ENCODE results near the gene CCDC60. TPM values are rescaled to one million over a fixed set of nuclear protein-coding genes. Genes with fewer than 3 reads are reported as not detected.
A peak's percentile ranks its signal among the peaks of the same experiment; 100 is the strongest.

CCDC60 gene
- total RNA-seq, 1 donor from 2014 or later = not detected

- no peak for DNase-seq (ENCODE audit: low read depth in 2 of 2)
Measured at GRCh38 chr12:119384340-119384739, 49.8 kb downstream of the CCDC60 start.

DNA sequence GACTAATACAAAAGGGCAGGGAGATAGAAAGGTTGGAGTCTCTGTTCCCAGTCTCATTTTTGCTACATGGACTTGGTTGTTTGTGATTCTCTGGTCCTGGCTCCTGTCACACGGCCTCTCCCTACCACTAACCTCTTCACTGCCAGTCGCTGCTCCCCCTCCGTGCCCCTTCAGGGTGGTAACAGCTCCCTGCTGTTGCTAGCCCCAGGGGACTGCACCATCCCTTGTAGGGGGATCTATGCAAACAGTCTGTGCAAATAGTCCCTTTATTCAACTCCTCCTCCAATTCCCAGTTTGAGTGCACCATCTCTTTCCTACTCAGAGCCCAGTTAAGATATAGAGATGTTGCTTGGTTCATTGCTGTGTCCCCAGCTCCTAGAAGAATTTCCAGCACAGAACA is 51.1 kb downstream of the CCDC60 start:
- DNase-seq (ENCODE audit: low read depth in 2 of 2) = no peak

- DNase-seq (ENCODE audit: low read depth in 2 of 2) = no peak
Measured at GRCh38 chr12:119389687-119390086, 55.2 kb downstream of the CCDC60 start.

- no peak for DNase-seq (ENCODE audit: low read depth in 2 of 2)
Measured at GRCh38 chr12:119391673-119392072, 57.1 kb downstream of the CCDC60 start.

DNA sequence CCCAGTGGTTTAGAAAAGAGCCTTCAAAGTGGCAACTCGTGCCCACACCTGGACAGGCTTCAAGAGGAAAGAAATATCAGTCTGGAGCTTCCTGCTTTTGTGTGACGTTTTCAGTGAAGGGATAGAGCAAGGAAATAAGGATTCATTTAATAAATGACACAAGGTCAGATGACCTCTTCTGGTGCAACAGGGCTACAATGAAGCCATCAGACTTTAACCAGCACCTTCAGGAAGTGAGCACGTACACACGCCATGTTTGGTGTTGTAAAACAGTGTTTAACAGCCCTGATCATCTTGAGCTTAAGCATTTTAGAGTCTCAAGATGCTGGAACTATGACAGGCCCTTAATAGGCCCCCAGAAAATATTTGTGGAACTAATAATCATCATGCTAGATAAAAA is 59.1 kb downstream of the CCDC60 start:
- DNase-seq (ENCODE audit: low read depth in 2 of 2) = no peak

DNA sequence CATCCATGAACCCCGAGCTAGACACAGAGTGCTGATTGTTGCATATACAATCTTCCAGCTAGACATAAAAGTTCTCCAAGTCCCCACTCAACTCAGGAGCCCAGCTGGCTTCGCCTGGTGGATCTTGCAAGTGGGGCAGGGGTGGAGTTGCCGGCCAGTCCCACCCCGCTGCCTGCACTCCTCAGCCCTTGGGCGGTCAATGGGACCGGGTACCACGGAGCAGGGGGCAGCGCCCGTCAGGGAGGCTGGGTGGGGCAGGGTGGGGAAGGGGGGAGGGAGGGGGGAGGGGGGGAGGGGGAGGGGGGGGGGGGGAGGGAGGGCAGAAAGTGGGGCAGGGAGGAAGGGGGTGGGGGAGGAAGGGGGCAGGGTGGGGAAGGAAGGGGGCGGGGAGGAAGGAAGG is 63.0 kb downstream of the CCDC60 start:
- DNase-seq (ENCODE audit: low read depth in 2 of 2) = no peak

GRCh38 chr12:119398190-119398589 is 63.7 kb downstream of the CCDC60 start:
- no peak for DNase-seq (ENCODE audit: low read depth in 2 of 2)

GRCh38 chr12:119399301-119399700 is 64.8 kb downstream of the CCDC60 start:
- DNase-seq (ENCODE audit: low read depth in 2 of 2) = no peak

DNA sequence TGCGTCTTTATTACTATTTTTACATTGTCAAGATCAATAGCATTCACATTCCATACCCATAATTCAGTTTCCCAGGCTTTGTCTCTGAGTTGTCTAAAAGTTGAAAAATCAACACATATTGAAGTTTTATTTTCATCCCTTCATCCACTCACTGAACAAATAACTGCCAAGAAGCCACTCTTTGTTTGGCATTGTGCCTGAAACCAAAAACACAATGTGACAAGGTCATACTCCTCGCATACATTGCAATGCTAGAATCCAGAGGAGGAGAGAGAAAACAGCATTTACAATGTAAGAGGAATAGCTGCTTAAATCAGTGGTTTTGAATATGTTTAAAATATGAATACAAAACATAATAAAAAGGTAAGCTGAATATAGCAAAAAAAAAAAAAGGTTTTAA is 71.8 kb downstream of the CCDC60 start:
- no peak for DNase-seq (ENCODE audit: low read depth in 2 of 2)

DNA sequence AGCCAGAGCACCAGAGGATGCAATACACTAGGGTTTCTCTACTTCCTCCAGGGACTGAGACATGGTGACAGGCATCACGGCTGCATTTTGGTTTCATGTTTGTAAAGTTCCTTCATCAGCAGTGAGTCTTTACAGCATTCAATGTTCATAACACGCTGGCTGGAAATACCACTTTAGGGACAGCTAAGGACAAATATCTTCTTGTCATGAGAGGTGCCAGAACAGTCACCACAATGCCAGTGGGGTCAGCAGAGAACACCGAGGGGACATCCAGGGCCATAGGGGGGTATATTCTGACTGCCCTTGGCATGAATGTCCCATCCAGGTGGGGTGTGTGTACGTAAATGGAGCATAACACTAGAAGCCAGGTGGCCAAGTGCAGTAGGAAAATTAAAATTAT is 72.3 kb downstream of the CCDC60 start:
- DNase-seq (ENCODE audit: low read depth in 2 of 2) = no peak

DNA sequence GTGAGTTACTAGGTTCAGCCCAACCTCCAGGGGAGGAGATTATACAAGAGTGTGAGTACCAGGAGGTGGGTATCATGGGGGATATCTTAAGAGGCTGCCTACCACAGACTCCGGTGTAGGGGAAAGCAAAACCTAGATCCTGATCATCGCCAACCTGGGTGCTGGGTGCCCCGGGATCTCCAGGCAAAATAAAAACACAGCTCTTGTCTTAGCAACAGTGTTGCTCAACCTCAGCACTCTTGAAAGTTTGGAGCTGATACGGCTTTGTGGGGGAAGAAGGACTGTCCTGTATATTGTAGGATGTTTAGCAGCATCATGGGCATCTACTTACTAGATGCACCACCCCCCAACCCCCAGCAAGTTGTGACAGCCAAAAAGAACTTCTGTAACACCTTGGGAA is 74.5 kb downstream of the CCDC60 start:
- DNase-seq (ENCODE audit: low read depth in 2 of 2) = no peak

DNA sequence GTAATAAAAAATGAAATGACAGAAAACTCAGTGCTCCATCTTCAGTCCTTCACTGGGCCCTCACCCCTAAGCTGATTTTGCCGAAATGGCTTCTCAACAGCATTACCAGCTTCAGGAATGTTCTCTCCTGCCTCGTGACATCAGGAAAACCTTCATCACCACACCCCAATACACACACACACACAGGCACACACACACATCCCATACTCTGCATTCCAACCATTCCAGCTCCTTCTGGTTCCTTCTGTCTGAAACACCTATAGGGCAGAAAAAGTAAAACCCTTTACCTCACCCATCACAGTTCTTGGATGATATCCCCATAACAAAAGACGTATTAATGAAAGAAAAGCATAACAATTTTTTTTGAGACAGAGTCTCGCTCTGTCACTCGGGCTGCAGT is 75.9 kb downstream of the CCDC60 start:
- DNase-seq (ENCODE audit: low read depth in 2 of 2) = no peak

DNA sequence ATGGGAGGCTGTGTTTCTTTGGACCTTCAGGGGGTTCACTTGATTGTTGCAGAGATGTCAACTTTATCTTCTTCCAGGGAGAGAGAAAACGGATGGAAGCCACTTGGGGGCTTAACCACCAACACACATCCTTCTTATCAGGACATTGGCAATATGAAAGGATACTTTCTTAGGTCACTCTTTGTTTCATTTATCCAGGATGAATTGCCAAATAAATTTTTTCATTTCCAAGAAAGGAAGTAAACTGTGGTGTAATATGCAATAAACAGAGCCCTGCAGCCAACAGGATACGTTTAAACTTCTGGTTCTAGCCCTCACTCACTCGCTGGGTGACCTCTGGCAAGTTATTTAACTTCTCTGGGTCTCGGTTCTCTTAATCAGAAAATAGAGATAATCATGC is 77.8 kb downstream of the CCDC60 start:
- no peak for DNase-seq (ENCODE audit: low read depth in 2 of 2)

GRCh38 chr12:119412811-119413794 is 78.6 kb downstream of the CCDC60 start:
- peak; percentile 81 to 82 for DNase-seq (ENCODE audit: low read depth in 2 of 2)

DNA sequence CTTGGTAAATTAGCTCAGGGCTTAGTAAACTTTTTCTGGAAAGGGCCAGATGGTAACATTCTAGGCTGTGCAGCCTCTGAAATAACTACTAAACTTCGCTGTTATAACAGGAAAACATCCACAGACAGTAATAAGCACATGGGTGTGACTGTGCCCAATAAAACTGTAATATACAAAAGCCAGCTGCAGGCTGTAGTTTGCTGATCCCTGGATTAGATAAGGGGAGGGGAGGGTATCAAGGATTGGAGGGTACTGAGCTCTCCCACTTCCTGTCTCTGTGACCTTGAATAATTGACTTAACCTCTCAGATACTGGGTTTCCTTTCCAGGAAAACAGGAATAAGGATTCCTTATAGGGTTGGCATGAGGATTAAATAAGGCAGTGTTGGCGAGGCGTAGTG is 81.2 kb downstream of the CCDC60 start:
- no peak for DNase-seq (ENCODE audit: low read depth in 2 of 2)

DNA sequence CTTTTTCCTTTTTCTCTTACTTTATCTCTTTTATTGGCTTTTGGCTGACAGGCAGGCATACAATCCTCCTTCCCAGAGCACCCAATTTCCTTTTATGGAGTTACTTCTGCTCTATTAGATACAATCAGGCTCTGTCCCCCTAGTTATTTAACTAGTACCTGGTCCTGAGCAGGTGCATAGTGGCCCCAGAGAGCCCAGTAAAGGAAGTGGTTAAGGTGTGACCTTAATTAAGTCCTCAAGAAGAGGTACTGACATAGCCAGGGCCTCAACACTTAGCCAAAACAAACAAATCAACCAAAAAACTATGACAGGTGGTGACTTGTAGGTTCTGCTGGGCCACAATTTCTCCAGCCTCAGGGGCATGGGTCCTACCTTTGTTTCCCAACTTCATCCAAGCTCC is 82.9 kb downstream of the CCDC60 start:
- DNase-seq (ENCODE audit: low read depth in 2 of 2) = no peak

DNA sequence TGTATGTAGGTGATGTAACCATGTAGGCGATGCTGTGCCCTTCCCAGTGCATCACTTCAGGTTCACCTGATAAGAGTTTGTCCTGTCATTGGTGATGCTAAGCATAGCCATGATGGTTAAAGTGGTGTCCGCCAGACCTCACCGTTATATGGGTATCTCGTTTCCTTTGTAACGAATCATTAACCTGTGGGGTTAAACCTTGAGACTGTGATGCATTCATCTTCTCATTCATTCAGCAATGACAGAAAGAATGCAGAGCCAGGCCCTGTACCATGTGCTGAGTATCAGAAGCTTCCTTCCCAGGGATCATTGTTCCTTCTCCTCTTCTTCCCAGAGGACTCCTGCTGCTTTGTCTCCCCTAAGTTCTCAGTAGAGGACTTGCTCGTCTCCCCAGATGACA is 84.9 kb downstream of the CCDC60 start:
- DNase-seq (ENCODE audit: low read depth in 2 of 2) = no peak

GRCh38 chr12:119423285-119423684 is 88.8 kb downstream of the CCDC60 start:
- no peak for DNase-seq (ENCODE audit: low read depth in 2 of 2)

- no peak for DNase-seq (ENCODE audit: low read depth in 2 of 2)
Measured at GRCh38 chr12:119425623-119426022, 91.1 kb downstream of the CCDC60 start.

DNA sequence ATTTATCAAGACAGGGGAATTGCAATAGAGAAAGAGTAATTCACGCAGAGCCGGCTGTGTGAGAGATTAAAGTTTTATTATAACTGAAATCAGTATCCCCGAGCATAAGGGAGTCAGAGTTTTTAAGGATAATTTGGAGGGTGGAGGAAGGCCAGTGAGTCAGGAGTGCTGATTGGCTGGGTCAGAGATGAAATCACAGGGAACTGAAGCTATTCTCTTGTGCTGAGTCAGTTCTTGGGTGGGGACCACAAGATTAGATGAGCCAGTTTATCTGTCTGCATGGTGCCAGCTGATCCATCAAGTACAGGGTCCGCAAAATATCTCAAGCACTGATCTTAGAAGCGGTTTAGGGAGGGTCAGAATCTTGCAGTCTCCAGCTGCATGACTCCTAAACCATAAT is 96.6 kb downstream of the CCDC60 start:
- no peak for DNase-seq (ENCODE audit: low read depth in 2 of 2)

DNA sequence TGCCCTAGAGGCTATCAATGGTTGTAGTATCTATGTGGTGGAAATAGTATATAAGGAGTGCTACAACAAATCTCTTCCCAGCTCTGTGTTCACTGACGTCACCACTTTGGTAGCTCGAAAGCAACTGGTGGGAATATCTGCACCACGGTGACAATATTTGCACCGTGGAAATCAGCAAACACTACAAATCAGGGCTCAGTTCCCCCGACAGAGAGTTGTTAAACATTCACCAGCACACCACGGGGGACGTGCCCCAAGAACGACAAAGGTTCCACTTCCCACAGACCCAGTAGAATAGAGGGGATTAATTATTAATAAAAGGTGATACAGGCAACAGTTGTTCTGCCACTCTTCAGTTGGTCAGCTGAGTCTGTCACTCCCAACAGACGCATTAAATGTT is 98.4 kb downstream of the CCDC60 start:
- DNase-seq (ENCODE audit: low read depth in 2 of 2) = no peak

GRCh38 chr12:119440803-119441360 is 106.4 kb downstream of the CCDC60 start:
- DNase-seq (ENCODE audit: low read depth in 2 of 2) = no peak

DNA sequence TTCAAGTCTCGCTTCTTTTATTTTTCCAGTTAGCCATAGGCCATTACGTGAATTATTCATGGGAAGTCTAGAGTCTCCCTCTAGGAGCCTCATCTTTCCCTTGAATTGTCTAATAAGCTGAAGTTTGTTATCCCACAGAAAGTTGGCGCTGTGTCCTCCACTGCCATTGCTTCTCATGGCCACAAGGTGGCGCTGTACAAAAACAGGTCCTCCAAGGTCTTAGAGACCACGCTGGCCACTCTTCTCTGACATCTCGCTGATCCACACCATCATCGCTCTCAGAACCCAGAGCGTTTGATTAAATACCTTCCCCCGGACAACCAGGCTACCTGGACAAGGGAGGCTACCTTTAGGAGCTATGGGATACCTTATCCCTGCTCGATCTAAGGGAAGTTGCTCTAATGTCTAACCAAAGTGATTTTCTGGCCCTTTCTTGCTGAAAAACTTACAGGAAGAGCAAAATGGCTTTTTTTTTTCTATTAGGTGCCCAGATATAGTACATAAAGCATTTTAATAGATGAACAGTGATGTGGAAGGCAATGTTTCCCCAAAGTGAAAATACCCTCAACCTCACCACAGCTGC is 110.0 kb downstream of the CCDC60 start:
- peak; percentile 70 to 79 for DNase-seq (ENCODE audit: low read depth in 2 of 2)
